Gastrocnemius medialis (tissue), 4 donors: ENCODE results near the gene MRPL17.

ENCODE experiments used
- CTCF ChIP-seq, 5 experiments: fragments of 450-650 bp in 3 of 5; fragments of 200-600 bp in 2 of 5; sonication (generic) in 2 of 5; IDR thresholded peaks in 4 of 5; conservative IDR thresholded peaks in 1 of 5; 1 replicate in 4 of 5; 2 replicates in 1 of 5; pipeline ENCODE4 v1.5.1; 2016 to 2019; ENCODE audit warnings: antibody characterized with exemption in 5 of 5, mild to moderate bottlenecking in 3 of 5, moderate library complexity in 3 of 5
- POLR2A ChIP-seq, 2 donors: fragments of 450-650 bp; IDR thresholded peaks; one replicate each; pipeline ENCODE4 v1.6.1; 2017; ENCODE audit warnings: antibody characterized with exemption in 2 of 2, mild to moderate bottlenecking in 2 of 2, moderate library complexity in 2 of 2

- TF ChIP-seq POLR2A (IDR thresholded peaks at IDR 0.05) (no peak), CTCF (IDR thresholded peaks at IDR 0.05 in 4 of 5, conservative IDR thresholded peaks at IDR 0.05 in 1 of 5) (no peak)
Measured at GRCh38 chr11:6636480-6636879, 46.7 kb downstream of the MRPL17 start.
